ENCODE measurements around the gene ABITRAM. TPM values are rescaled to one million over a fixed set of nuclear protein-coding genes. Genes with fewer than 3 reads are reported as not detected.

Gene ABITRAM
- total and polyA plus RNA-seq, 2 of the 13 experiments (the other 11 are each of a cell fraction or from before 2014, with no cell fraction given) = 10.2 to 21.6 TPM

DNA sequence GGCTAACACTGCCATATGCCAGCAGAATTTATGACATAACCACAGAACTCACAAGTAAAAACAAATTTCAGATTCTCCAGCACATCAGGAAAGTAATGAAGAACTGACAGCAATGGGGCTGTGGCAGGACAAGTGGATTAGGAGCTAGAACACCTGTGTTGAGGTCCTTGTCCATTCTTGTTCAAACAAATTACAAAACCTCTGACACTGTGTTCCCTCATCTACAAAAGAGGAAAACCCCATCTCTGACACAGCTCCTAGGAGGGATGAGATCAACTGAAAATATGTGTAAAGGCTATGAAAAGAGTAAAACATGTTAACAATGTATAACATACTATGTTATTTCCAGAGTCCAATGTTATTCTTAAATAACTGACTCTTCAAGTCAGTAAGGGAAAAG lies 23.8 kb upstream of the ABITRAM start:
- H3K36me3 ChIP-seq (replicated peaks in 1 of 2; ENCODE audit: control insufficient read depth in 1 of 2, insufficient read depth in 2 of 2, low read length in 2 of 2) = peaks cover 30 to 89% of the 10 kb centered on the region in 2 experiments
- no peak overlapping the region for H3K27ac ChIP-seq (ENCODE audit: extremely low read length, insufficient read depth, low read length)
- TF ChIP-seq U2AF1 (optimal IDR thresholded peaks at IDR 0.05; ENCODE audit: low read depth, low read length) (no peak), IRF2 (CRISPR knock-in tag; IDR thresholded peaks at IDR 0.05) (no peak)
- TF ChIP-seq, protein P1, sequence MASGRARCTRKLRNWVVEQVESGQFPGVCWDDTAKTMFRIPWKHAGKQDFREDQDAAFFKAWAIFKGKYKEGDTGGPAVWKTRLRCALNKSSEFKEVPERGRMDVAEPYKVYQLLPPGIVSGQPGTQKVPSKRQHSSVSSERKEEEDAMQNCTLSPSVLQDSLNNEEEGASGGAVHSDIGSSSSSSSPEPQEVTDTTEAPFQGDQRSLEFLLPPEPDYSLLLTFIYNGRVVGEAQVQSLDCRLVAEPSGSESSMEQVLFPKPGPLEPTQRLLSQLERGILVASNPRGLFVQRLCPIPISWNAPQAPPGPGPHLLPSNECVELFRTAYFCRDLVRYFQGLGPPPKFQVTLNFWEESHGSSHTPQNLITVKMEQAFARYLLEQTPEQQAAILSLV (CRISPR knock-in tag; IDR thresholded peaks at IDR 0.05; ENCODE audit: borderline replicate concordance) = no peak
- H3K9me3 ChIP-seq (ENCODE audit: low read length) = no peaks in the 10 kb centered on the region
- no peaks in the 10 kb centered on the region for H3K27me3 ChIP-seq (ENCODE audit: control insufficient read depth in 1 of 2, insufficient read depth in 2 of 2, low read length in 2 of 2)
- no peaks in the 10 kb centered on the region for H3K79me2 ChIP-seq (ENCODE audit: insufficient read depth, low read length)
- no peak overlapping the region for H3K9ac ChIP-seq (ENCODE audit: insufficient read depth, low read depth, low read length)
- DNase-seq (ENCODE audit: low spot score) (no peak), ATAC-seq (no peak), FAIRE-seq (no peak)
- H3K4me1 ChIP-seq (ENCODE audit: insufficient read depth, low read length) = peaks cover 17% of the 10 kb centered on the region
- no TSS peak for BruUV-seq (replicated peaks)
- in situ Hi-C loops (cut with HindIII; ENCODE audit: extremely low pct_ligation_motif_present, low pct_unique_long_range_greater_than_20kb) = no loop called here
- H3K4me2 ChIP-seq (ENCODE audit: low read depth, low read length) = no peak overlapping the region
- H4K20me1 ChIP-seq (ENCODE audit: insufficient read depth, low read length) = no peaks in the 10 kb centered on the region
- POLR2A ChIA-PET = no interaction called here
- H2AFZ ChIP-seq (ENCODE audit: low read length) = no peak overlapping the region
- CTCF ChIA-PET (ENCODE audit: low intra/inter-chr PET ratio, low total read pairs) = no interaction called here
- H3K4me3 ChIP-seq (replicated peaks in 1 of 3; ENCODE audit: insufficient read depth in 1 of 3, low read depth in 2 of 3, low read length in 3 of 3) = no peak overlapping the region
- intact Hi-C loops (cut with micrococcal nuclease; ENCODE audit: unreplicated experiment) = no loop called here

DNA sequence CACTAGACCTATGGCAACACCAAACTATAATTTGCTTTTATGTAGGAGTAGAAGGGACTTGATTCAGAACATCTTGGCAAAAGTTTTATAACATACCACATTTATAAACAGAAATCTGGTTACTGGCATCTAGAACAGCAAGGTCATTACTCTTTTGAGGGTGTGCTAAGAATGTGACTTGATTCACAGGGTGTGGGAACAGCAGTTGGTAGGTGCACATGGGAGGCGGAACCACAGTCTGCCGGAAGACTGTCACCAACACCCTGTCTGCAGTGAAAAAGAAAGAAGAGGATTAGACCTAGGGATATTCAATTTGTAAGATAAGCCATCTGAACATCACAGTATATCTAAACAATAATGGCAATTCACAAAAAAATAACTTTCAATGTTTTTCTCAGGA lies 23.3 kb upstream of the ABITRAM start:
- peaks cover 12% of the 10 kb centered on the region for H3K4me1 ChIP-seq (ENCODE audit: insufficient read depth, low read length)
- no peak overlapping the region for H3K27ac ChIP-seq (ENCODE audit: extremely low read length, insufficient read depth, low read length)
- DNase-seq (ENCODE audit: low spot score) (no peak), ATAC-seq (no peak), FAIRE-seq (no peak)
- no TSS peak for BruUV-seq (replicated peaks)
- in situ Hi-C loops (cut with HindIII; ENCODE audit: extremely low pct_ligation_motif_present, low pct_unique_long_range_greater_than_20kb) (no loop called here), intact Hi-C loops (cut with micrococcal nuclease; ENCODE audit: unreplicated experiment) (no loop called here)
- no peaks in the 10 kb centered on the region for H3K9me3 ChIP-seq (ENCODE audit: low read length)
- 100% methylated on average over 2 of the region's 2 CpGs for WGBS (ENCODE audit: low lambda C conversion rate)
- CTCF ChIA-PET (ENCODE audit: low intra/inter-chr PET ratio, low total read pairs) = no interaction called here
- H2AFZ ChIP-seq (ENCODE audit: low read length) = no peak overlapping the region
- no peak overlapping the region for H3K4me2 ChIP-seq (ENCODE audit: low read depth, low read length)
- peaks cover 2% of the 10 kb centered on the region for H3K79me2 ChIP-seq (ENCODE audit: insufficient read depth, low read length)
- POLR2A ChIA-PET = no interaction called here
- peaks cover 32 to 88% of the 10 kb centered on the region in 2 experiments for H3K36me3 ChIP-seq (replicated peaks in 1 of 2; ENCODE audit: control insufficient read depth in 1 of 2, insufficient read depth in 2 of 2, low read length in 2 of 2)
- no peak overlapping the region for H3K4me3 ChIP-seq (replicated peaks in 1 of 3; ENCODE audit: insufficient read depth in 1 of 3, low read depth in 2 of 3, low read length in 3 of 3)
- TF ChIP-seq BRD4 (CRISPR knock-in tag; IDR thresholded peaks at IDR 0.05) (no peak), ZBTB38 (CRISPR knock-in tag; IDR thresholded peaks at IDR 0.05) (no peak), TCF7L2 (IDR thresholded peaks at IDR 0.05; ENCODE audit: low read depth, low read length) (no peak), PAWR (CRISPR knock-in tag; IDR thresholded peaks at IDR 0.05; ENCODE audit: borderline replicate concordance) (no peak), NFAT5 (CRISPR knock-in tag; IDR thresholded peaks at IDR 0.05) (no peak), CHCHD3 (CRISPR knock-in tag; IDR thresholded peaks at IDR 0.05) (no peak)
- no peak overlapping the region for H3K9ac ChIP-seq (ENCODE audit: insufficient read depth, low read depth, low read length)
- H4K20me1 ChIP-seq (ENCODE audit: insufficient read depth, low read length) = no peaks in the 10 kb centered on the region
- no peaks in the 10 kb centered on the region for H3K27me3 ChIP-seq (ENCODE audit: control insufficient read depth in 1 of 2, insufficient read depth in 2 of 2, low read length in 2 of 2)
